Activated B cell treated with CpG ODN at 0.5 μM for 24 hours (primary cell): Measurements from ENCODE around the gene FBXW2. TPM values are rescaled to one million over a fixed set of nuclear protein-coding genes. Genes with fewer than 3 reads are reported as not detected.

ENCODE experiments used
- ATAC-seq: fragments of 200-7000 bp; cut with Tn5 transposase; one replicate; pipeline ENCODE4 v1.10.0; 2021; ENCODE audit warnings: low read depth, mild to moderate bottlenecking, moderate library complexity
- CTCF ChIA-PET: fragments of 350-600 bp; sonication (Branson Sonifier 250); formaldehyde crosslinking; loops from one replicate; lab custom pipeline; 2021; ENCODE audit warnings: antibody characterized with exemption; lab: Charles Lee
- POLR2A ChIA-PET: fragments of 350-600 bp; sonication (Branson Sonifier 250); formaldehyde crosslinking; loops from one replicate; lab custom pipeline; 2021; ENCODE audit warnings: antibody characterized with exemption; lab: Charles Lee
- DNase-seq: peaks from one replicate; pipeline ENCODE4 v3.0.0; 2022
- H3K27ac Mint-ChIP-seq: one replicate; pipeline ENCODE4 v1.8.0; 2020; ENCODE audit warnings: mixed read lengths
- H3K27me3 Mint-ChIP-seq: one replicate; pipeline ENCODE4 v1.8.0; 2021; ENCODE audit warnings: mixed read lengths
- H3K36me3 Mint-ChIP-seq: one replicate; pipeline ENCODE4 v1.8.0; 2021; ENCODE audit warnings: low read depth, mixed read lengths
- H3K4me1 Mint-ChIP-seq: one replicate; pipeline ENCODE4 v1.8.0; 2021; ENCODE audit warnings: mixed read lengths
- H3K4me3 Mint-ChIP-seq: one replicate; pipeline ENCODE4 v1.8.0; 2020; ENCODE audit warnings: mild to moderate bottlenecking, mixed read lengths
- H3K9me3 Mint-ChIP-seq: one replicate; pipeline ENCODE4 v1.8.0; 2020; ENCODE audit warnings: mixed read lengths
- intact Hi-C: fragments of 100-400 bp; cut with micrococcal nuclease; formaldehyde crosslinking; loops from one replicate; pipeline ENCODE4 v1.15.1; 2024
- total RNA-seq: library from RNA; stranded (reverse); gene quantifications from 2 replicates; pipeline ENCODE4 v1.2.3, GENCODE V29; 2022
- TF ChIP-seq, protein P1 (sequence below): fragments of 200-600 bp; IDR thresholded peaks from one replicate; pipeline ENCODE4 v1.8.0; 2022; ENCODE audit warnings: antibody characterized with exemption, mild to moderate bottlenecking

Gene FBXW2
- total RNA-seq, 1 donor from 2014 or later, result 77.9 TPM

DNA sequence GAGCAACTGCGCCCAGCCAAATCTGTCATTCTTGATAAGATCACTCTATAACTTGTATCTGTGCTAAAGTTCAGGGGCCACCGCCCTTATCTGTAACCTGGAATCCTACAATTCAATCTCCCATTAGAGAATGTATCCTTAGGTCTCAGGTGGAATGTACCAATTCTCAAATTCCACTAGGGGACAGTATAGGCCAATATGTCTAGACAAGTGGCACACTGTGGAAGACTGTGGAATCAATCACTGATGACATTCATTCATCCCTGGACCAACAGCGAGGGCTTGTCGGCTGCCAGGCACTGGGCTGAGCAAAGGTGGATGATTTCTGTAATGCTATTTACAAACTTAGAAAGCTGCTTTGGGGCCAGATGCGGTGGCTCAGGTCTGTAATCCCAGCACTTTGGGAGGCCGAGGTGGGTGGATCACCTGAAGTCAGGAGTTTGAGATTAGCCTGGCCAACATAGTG, 50.2 kb downstream of the FBXW2 start:
- Mint-ChIP-seq H3K36me3 (no peaks in the 10 kb centered on the region), H3K27me3 (no peaks in the 10 kb centered on the region), H3K4me3 (no peak overlapping the region), H3K27ac (no peak overlapping the region), H3K4me1 (no peaks in the 10 kb centered on the region), H3K9me3 (no peaks in the 10 kb centered on the region)
- CTCF ChIA-PET, result interaction anchor here (1.0 to 1.1 kb wide), 2 partner anchors 12 to 13 kb away, joined by 3 read pairs; no protein-coding TSS in a partner anchor
- POLR2A ChIA-PET, result no interaction called here
- peak; percentile 62 for ATAC-seq
- TF ChIP-seq, protein P1, sequence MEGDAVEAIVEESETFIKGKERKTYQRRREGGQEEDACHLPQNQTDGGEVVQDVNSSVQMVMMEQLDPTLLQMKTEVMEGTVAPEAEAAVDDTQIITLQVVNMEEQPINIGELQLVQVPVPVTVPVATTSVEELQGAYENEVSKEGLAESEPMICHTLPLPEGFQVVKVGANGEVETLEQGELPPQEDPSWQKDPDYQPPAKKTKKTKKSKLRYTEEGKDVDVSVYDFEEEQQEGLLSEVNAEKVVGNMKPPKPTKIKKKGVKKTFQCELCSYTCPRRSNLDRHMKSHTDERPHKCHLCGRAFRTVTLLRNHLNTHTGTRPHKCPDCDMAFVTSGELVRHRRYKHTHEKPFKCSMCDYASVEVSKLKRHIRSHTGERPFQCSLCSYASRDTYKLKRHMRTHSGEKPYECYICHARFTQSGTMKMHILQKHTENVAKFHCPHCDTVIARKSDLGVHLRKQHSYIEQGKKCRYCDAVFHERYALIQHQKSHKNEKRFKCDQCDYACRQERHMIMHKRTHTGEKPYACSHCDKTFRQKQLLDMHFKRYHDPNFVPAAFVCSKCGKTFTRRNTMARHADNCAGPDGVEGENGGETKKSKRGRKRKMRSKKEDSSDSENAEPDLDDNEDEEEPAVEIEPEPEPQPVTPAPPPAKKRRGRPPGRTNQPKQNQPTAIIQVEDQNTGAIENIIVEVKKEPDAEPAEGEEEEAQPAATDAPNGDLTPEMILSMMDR, result no peak
- no peak for DNase-seq
- intact Hi-C loops, result loop anchor here (5.0 kb wide), 1 partner anchor 126 kb away; no protein-coding TSS in a partner anchor

DNA sequence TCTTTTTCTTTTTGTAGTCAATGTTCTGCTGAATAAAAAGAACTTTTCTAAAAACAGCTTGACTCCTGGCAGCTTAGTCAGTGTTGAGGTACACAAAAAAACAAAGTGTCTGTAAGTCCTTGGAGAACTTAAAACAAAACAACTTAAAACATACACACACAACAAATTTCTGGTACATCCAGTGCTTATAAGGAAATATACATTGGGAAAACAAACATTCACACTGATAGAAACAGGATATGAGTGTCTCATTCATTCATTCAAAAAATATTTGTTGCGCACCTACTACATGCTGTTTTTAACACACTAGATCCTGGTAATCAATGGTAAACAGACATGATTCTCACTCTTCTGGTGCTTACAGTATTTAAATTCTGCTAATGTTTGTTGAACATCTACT, 51.5 kb downstream of the FBXW2 start:
- Mint-ChIP-seq H3K9me3 (peaks cover 3% of the 10 kb centered on the region), H3K4me1 (no peaks in the 10 kb centered on the region), H3K4me3 (no peak overlapping the region), H3K27me3 (no peaks in the 10 kb centered on the region), H3K36me3 (no peaks in the 10 kb centered on the region), H3K27ac (no peak overlapping the region)
- CTCF ChIA-PET, result no interaction called here
- intact Hi-C loops, result loop anchor here (5.0 kb wide), 1 partner anchor 124 kb away; no protein-coding TSS in a partner anchor
- ATAC-seq (no peak), DNase-seq (no peak)
- POLR2A ChIA-PET, result interaction anchor here (0.6 kb wide), 1 partner anchor 12 kb away, joined by 4 read pairs; no protein-coding TSS in a partner anchor
- TF ChIP-seq, protein P1, result no peak

DNA sequence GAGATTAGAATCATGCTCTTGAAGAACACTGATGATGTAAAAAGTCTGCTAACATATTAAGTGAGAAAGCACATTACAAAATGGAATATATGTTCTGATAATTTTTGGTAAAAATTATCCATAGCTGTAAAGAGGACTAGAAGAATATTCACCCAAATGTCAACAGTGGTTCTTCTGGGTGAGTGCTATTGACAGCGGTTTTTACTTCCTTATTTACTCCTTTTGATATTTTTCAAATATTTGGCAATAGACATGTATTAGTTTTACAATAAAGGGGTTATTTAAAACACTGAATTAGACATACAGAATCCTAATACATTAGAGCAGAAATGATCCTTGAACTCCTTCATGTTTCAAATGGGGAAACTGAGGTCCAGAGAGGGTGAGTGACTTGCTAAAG, 52.0 kb downstream of the FBXW2 start:
- TF ChIP-seq, protein P1, result no peak
- Mint-ChIP-seq H3K36me3 (no peaks in the 10 kb centered on the region), H3K27ac (no peak overlapping the region), H3K4me3 (no peak overlapping the region), H3K9me3 (peaks cover 3% of the 10 kb centered on the region), H3K27me3 (no peaks in the 10 kb centered on the region), H3K4me1 (no peaks in the 10 kb centered on the region)
- no peak for DNase-seq
- CTCF ChIA-PET, result no interaction called here
- POLR2A ChIA-PET, result no interaction called here
- intact Hi-C loops, result loop anchor here (5.0 kb wide), 1 partner anchor 124 kb away; no protein-coding TSS in a partner anchor
- no peak for ATAC-seq

DNA sequence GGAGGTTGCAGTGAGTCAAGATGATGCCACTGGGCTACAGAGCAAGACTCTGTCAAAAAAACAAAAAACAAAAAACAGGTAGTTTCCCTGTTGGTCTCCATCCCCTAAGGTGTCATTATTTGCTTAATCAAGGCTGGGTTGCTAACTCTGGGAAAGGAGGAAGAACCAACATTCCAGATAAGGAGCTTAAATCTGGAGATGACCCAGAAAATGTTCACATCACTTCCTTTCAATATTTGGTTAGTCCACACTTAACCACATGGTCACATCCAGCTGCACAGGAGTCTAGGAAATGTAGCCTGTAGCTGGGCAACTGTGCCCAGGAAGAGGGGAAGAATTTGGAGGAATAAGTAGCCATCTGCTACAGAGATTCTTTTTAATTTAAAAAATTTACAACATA, 53.1 kb downstream of the FBXW2 start:
- intact Hi-C loops, result loop anchor here (5.0 kb wide), 1 partner anchor 123 kb away; no protein-coding TSS in a partner anchor
- POLR2A ChIA-PET, result interaction anchor here (0.6 kb wide), 1 partner anchor 25 kb away, joined by 17 read pairs; no protein-coding TSS in a partner anchor
- ATAC-seq, result no peak

DNA sequence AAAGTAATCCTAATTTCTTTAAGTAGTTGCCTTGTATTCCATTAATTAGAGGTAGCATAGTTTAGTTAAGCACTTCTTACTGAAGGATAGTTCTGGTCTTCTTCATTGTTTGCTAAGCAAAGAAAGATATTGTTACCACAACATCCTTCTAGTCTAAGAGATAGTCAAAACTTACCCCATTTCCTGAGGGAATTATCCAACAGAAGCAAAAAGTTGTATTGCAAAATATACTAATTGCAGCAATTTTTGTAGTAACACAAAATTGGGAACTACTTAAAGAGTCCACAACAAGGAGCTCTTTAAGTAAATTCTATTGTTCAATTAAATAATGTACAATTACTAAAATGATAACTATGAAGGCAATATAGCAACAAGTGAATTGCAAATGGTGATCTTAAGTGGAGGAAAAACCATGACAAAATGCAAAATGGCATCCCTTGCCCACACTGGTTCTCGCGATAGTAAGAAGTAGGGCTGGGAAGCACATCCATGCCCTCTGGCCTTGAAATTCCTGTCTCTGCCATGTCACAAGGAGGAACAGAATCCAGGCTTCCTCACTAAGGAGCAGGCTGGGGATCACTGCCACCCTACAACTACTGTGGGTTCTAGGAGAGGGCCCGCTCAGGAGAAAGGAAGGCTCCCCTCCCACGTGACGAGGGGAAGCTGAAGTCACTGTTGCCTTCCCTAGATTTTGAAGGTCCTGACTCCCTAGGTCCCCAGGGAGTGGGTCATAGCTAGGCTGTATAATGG, 55.6 kb downstream of the FBXW2 start:
- TF ChIP-seq, protein P1, result no peak
- Mint-ChIP-seq H3K36me3 (no peaks in the 10 kb centered on the region), H3K4me1 (peaks cover 16% of the 10 kb centered on the region), H3K4me3 (no peak overlapping the region), H3K27ac (no peak overlapping the region), H3K27me3 (no peaks in the 10 kb centered on the region), H3K9me3 (peaks cover 3% of the 10 kb centered on the region)
- intact Hi-C loops, result no loop called here
- ATAC-seq (no peak), DNase-seq (no peak)
- ChIA-PET POLR2A (no interaction called here), CTCF (no interaction called here)

More for the DNA sequence above, 53.1 kb downstream of the FBXW2 start:
- DNase-seq, result no peak
- TF ChIP-seq, protein P1, result no peak
- CTCF ChIA-PET, result no interaction called here
- peaks cover 10% of the 10 kb centered on the region for H3K4me1 Mint-ChIP-seq
- H3K27me3 Mint-ChIP-seq, result no peaks in the 10 kb centered on the region
- peaks cover 3% of the 10 kb centered on the region for H3K9me3 Mint-ChIP-seq
- H3K4me3 Mint-ChIP-seq, result no peak overlapping the region
- H3K27ac Mint-ChIP-seq, result no peak overlapping the region
- H3K36me3 Mint-ChIP-seq, result no peaks in the 10 kb centered on the region
